ENCODE results near the gene BFSP1.

BFSP1 gene

DNA sequence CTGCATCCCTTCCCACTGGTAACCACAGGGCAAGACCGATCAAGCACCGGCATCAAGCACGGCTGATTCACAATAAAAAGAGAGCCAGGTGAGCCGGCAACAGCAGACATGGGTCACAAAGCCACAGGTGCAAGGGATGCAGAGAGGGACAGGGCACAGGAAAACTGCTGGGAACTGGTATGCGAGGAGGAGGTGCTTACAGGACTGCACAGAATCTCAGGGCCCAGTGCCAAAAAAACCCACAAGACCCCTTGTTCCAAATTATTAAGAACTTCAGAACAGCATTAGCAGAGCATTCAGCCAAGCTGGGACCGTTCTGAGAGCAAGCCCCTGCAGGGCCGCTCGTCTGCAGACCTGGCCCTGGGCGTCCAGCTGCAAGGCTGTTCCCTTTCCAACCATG is 35.4 kb downstream of the BFSP1 start:
- no peak for DNase-seq (ENCODE audit: low read depth)

- DNase-seq (ENCODE audit: low read depth), result no peak
Observed at GRCh38 chr20:17494201-17494600, 37.0 kb downstream of the BFSP1 start.

DNA sequence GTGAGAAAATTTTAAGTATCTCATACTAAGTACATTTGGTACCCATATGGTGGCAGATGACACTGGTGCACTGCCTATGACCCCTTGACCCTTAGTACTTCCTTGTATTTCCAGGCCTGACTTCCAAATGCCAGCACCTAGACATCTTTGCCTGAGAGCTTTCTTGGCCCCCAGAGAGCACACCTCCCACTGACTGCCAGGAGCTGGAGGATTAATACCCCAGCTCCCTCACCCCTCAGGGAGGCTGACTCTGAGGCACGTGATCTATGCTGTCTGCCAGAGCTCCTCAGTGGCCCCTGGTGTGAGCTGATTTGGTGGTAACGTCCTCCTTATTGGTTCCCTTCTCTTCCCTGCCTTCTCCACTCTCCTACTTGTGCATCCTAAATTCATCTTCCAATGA is 38.0 kb downstream of the BFSP1 start:
- no peak for DNase-seq (ENCODE audit: low read depth)

DNA sequence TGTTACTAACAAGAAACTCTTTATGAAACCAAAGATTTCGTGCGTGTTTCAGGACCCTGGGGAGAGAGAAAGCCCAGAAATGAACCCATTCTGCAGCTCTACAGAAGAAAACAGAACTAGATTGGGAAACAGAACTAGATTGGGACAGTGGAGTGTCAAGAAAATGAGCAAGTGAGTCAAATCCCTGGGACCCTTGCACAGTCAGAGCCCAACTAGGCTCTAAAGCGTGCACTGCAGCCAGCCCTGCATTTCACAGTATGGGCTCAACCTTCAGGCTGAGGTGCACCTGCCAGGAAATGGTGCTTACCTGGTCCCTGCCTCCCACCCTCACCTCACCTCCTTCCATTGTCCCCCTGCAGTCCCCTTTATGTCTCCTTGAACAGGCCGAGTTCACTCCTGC is 39.7 kb downstream of the BFSP1 start:
- no peak for DNase-seq (ENCODE audit: low read depth)

DNA sequence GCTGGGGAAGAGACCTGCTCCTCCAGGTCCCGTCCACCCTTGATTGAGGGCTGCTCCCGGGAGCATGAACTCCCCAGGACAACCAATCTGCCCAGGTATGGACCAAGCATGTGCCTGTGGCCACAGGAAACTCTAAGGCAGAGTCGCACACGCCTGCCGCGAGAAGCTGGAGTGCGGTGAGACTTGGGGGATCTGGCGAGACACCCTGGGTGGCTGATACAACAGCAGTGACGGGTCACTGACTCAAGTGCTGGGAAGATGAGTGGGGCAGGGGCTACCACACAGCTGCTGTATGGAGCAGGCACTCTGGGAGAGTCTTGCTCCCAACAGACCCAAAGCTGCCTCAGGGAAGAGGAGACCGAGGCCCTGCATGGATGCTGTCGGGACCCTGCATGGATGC is 40.1 kb downstream of the BFSP1 start:
- DNase-seq (ENCODE audit: low read depth), result no peak

GRCh38 chr20:17490501-17490900 is 40.7 kb downstream of the BFSP1 start:
- DNase-seq (ENCODE audit: low read depth), result no peak

DNA sequence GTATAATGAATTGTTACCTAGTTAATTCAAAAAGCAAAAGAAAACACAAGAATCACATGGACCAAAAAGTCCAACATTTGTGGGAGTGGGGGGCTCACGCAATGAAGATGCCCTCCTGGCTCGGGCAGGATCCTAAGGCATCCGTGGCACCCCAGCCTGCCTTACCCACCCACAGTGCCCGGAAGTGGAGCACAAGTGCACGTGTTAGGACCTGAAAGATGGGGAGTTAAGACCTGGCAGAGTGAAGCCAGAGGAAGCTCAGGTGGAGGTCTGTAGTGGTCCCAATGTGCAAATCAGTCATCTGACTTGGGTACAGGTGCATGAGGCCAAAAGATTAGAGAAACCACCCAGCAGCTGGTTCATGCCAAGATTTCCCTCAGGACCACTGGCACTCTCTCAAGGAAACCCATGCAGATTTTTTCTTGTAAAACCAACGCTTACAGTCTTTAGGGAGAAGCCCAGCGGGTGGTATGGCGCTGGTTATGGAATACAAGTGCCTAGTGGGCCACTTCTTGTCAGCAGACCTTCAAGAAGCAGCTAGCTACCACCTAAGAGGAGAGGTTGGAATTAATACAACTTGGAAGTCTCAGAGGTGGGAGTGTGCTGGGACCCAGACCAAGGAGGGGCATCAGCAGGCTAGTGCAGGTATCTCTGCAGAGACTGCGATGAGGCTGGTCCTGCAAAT is 42.1 kb downstream of the BFSP1 start:
- DNase-seq (ENCODE audit: low read depth), result no peak

DNA sequence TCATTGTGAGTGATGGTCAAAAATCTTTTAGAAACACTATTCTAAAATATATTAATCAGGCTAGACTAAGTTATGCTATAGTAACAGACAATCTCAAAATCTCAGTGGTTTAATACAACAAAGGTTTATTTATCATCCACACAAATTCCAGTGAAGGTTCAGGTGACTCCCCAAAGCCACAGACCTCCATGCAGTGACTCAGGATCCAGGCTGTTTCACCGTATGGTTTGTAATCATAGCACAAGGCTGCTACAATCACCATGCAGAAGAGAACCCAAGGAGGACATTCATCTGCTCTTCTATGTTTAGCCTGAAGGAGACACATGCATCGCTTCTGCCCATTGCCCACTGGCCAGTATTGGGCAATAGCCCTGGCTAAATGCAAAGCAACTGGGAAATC is 46.2 kb downstream of the BFSP1 start:
- DNase-seq (ENCODE audit: low read depth), result no peak

DNA sequence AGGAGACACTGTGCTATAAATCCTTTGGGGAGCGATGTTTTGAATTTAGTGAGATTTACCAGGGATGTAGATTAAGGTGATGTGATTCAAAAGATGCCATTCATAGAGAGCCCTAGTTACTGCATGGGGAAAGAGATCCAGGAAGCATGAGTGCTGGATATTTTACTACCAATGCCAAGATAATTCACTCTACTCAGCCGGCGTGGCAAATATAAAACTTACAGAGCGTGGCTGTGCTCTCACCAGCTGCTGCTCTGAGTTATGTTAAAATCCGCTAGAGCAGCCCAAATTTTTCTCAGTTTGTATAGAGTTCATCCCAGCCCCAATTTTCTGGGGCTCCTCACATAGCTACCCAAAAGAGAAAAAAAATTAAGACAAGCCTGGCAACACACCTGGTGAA is 48.6 kb downstream of the BFSP1 start:
- no peak for DNase-seq (ENCODE audit: low read depth)

DNA sequence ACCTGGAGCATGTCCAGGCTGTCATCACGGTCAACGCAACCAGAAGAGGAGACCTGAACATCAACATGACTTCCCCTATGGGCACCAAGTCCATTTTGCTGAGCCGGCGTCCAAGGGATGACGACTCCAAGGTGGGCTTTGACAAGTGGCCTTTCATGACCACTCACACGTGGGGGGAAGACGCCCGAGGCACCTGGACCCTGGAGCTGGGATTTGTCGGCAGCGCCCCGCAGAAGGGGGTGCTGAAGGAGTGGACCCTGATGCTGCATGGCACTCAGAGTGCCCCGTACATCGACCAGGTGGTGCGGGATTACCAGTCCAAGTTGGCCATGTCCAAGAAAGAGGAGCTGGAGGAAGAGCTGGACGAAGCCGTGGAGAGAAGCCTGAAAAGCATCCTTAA is 49.5 kb downstream of the BFSP1 start:
- no peak for DNase-seq (ENCODE audit: low read depth)

- DNase-seq (ENCODE audit: low read depth), result no peak
Observed at GRCh38 chr20:17480696-17481095, 50.5 kb downstream of the BFSP1 start.

DNA sequence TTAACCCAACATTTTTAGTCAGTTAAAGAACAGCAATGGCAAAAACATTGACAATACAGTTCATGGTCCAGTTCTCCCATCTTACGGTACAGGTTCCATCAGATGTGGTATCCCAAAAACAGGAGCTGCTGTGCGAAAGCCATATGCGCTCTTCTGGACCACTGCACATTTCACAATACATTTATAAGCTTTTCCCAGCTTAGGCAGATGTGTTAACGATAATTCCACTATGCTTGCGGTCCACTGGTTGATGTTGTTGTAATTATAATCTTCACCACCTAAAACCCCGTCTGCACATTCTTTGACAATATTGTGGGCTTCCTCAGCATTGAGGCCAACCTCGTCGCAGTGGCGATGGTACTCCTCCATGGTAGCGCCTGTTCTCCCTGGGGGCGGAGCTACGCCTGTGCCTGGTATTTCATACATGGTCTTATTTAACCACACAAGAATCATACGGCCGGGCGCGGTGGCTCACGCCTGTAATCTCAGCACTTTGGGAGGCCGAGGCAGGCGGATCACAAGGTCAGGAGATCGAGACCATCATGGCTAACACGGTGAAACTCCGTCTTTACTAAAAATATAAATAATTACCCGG is 52.0 kb downstream of the BFSP1 start:
- no peak for DNase-seq (ENCODE audit: low read depth)

DNA sequence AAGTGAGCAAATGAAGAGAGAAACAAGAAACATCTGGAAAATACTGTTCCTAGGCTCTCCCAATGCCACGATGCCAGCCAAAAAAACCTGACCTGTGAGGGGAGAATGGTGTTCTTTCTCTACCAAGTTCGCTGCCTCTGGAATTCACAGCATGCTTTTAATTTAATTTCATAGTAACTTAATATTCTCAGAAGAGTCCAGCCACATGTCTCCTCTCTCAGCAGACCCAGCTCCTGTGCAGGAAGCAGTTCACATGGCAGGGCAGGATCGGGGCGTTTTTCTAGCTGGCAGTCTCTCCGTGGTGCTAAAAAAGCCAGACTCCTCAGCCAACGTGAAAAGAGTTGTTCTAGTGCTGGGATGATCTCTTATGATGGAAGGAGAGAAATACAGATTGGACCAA is 57.5 kb downstream of the BFSP1 start:
- no peak for DNase-seq (ENCODE audit: low read depth)

- DNase-seq (ENCODE audit: low read depth), result no peak
Observed at GRCh38 chr20:17471606-17472187, 59.5 kb downstream of the BFSP1 start.

GRCh38 chr20:17470973-17471372 is 60.2 kb downstream of the BFSP1 start:
- no peak for DNase-seq (ENCODE audit: low read depth)

DNA sequence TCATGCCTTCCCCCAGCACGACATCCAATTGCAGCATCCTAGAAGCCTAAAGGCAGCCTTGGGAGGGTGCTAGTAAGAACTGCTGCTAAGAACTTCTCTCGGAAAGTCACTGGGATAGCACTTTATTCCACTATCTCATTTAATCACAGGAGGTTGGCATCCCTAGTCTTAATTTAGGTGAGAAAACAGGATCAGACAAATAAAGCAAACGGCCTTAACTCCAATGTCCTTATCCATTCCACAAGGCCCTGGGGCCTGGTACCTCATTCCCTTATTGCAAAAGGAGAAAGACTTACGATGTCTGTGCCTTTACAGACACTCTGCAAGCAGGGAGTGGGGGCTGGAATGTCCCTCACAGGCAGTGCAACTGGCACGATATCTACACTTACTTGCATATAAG is 60.7 kb downstream of the BFSP1 start:
- DNase-seq (ENCODE audit: low read depth), result no peak

DNA sequence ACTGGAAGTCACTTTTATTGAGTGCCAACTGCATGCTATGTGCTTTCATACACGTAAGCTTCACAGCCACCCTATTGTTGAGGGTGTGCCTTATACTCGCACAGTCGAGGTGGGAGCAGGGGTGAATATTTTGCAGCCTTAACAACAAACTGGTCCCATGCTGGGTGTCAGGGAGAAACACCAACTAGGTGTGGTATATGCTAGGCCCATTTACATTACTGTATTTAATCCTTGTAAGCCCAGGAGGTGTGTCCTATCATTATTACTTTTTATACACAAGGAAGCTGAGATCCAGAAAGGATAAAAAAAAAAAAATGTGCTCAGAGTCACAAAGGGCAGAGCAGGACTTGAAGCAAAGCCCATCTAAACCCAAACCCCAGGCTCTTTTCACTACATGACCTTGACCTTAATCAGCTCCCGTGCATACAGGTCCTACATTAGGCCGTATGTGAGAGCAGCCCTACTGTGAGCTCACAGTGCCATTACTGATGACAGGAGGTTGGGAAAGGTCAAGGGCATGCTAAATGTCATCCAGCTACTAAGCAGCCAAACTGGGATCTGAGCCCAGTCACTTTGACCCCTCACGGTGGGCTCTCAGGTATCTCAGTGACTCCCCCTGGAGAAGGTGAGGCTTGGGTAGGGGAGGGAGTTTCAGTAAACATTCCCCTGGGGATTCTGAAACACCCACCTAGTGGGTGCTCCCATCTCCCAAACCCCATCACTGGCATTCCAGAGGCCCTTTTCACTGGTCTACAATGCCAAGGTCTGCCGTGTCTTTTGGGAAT is 61.7 kb downstream of the BFSP1 start:
- no peak for DNase-seq (ENCODE audit: low read depth)

DNA sequence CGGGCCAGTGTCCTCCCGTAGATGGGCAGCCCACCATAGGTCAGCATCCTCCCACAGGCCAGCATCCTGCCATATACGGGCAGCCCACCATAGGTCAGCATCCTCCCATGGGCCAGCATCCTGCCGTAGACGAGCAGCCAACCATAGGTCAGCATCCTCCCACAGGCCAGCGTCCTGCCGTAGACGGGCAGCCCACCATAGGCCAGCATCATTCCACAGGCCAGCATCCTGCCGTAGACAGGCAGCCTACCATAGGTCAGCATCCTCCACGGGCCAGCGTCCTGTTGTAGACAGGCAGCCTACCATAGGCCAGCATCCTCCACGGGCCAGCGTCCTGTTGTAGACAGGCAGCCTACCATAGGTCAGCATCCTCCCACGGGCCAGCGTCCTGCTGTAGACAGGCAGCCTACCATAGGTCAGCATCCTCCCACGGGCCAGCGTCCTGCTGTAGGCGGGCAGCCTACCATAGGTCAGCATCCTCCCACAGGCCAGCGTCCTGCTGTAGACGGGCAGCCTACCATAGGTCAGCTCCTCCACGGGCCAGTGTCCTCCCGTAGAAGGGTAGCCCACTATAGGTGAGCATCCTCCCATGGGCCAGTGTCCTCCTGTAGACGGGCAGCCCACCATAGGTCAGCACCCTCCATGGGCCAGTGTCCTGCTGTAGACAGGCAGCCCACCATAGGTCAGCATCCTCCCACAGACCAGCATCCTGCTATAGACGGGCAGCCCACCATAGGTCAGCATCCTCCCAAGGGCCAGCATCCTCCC is 62.9 kb downstream of the BFSP1 start:
- no peak for DNase-seq (ENCODE audit: low read depth)

- no peak for DNase-seq (ENCODE audit: low read depth)
Observed at GRCh38 chr20:17467120-17467655, 64.0 kb downstream of the BFSP1 start.

DNA sequence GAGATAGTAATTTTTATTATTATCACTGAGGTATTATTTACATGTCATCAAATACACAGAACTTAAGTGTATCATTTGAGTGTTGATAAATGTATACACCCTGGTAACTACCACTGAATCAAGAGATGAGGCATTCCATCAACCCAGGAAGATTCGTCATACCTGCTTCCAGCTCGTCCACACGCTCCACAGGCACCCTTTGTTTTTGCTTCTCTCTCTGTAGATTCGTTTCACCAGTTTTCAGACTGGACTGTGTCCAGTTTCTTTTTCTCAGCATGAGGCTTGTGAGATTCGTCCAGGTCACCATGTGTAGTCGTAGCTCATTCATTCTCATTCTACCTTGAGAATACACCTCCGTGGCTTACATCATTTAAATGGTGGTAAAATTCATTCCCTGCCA is 64.5 kb downstream of the BFSP1 start:
- no peak for DNase-seq (ENCODE audit: low read depth)

DNA sequence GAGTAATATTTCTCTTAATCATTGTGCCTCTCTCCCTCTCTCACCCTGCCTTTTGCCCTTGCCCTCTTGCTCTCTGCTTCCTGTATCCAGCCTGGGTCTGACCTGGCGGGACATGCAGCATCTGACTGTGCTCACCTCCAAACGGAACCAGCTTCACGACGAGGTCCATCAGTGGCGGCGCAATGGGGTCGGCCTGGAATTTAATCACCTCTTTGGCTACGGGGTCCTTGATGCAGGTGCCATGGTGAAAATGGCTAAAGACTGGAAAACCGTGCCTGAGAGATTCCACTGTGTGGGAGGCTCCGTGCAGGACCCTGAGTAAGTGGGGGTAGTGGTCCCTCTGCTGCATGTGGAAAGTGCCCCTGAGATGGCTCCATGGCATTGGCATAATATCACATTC is 65.9 kb downstream of the BFSP1 start:
- no peak for DNase-seq (ENCODE audit: low read depth)

- DNase-seq (ENCODE audit: low read depth), result no peak
Observed at GRCh38 chr20:17463711-17464110, 67.5 kb downstream of the BFSP1 start.
